ENCODE measurements around the gene HHATL.

The HHATL gene

GRCh38 chr3:42711491-42712343 is 9.1 kb upstream of the HHATL start:
- TF ChIP-seq ELF4 (IDR thresholded peaks at IDR 0.05) (no peak), PKNOX1 (IDR thresholded peaks at IDR 0.05) (no peak), TARDBP (IDR thresholded peaks at IDR 0.05) (no peak)
- ChIA-PET POLR2A (no interaction called here), CTCF (interaction anchor here (0.8 kb wide), 1 partner anchor 14 kb away, joined by 3 read pairs; no protein-coding TSS in a partner anchor)
- DNase-seq (ENCODE audit: extremely low spot score): peak; percentile 40

GRCh38 chr3:42710323-42711021 is 7.9 kb upstream of the HHATL start:
- POLR2A ChIA-PET: no interaction called here

GRCh38 chr3:42709621-42710020 is 7.0 kb upstream of the HHATL start:
- no peak for TF ChIP-seq NFRKB (IDR thresholded peaks at IDR 0.05)
- TF ChIP-seq LEF1 (IDR thresholded peaks at IDR 0.05; ENCODE audit: borderline replicate concordance): no peak
- no peak for TF ChIP-seq FOXK2 (IDR thresholded peaks at IDR 0.05)
- no peak for DNase-seq (ENCODE audit: extremely low spot score)
- CTCF ChIA-PET: no interaction called here
- POLR2A ChIA-PET: no interaction called here

More at GRCh38 chr3:42710323-42711021, 7.9 kb upstream of the HHATL start:
- no peak for DNase-seq (ENCODE audit: extremely low spot score)
- TF ChIP-seq LEF1 (IDR thresholded peaks at IDR 0.05; ENCODE audit: borderline replicate concordance): no peak
- no peak for TF ChIP-seq ZNF384 (IDR thresholded peaks at IDR 0.05)
- CTCF ChIA-PET: no interaction called here

DNA sequence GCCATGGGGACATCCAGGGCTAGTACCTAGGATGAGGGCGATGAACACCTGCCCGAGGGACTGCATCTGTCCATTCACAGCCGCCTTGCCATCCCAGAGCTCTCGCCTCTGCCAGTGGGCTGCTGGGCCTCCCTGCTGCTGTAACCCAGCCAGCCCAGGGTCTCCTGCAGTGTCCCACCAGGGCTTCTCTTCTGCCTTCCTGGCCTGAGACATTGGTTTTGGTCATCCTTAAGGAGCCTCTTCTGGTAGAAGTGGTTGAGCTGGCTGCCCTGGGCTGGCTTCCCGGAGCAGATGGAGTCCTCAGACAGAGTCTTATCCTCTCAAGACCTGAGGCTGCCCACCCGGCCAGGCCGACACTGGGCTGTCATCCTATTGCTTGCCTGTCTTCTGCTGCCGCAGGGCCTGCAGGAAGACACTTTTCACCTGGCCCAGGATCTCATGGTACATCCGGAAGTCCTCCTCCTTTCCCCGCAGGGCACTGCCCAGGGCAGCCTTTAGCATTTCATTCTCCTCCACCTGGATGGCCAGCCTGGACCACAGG is 6.1 kb upstream of the HHATL start:
- no peak for DNase-seq (ENCODE audit: extremely low spot score)
- ChIA-PET POLR2A (no interaction called here), CTCF (no interaction called here)

GRCh38 chr3:42707620-42708355 is 5.2 kb upstream of the HHATL start:
- POLR2A ChIA-PET: no interaction called here
- TF ChIP-seq CTBP1 (IDR thresholded peaks at IDR 0.05; ENCODE audit: borderline replicate concordance) (no peak), BHLHE40 (IDR thresholded peaks at IDR 0.05; ENCODE audit: borderline replicate concordance) (no peak), ARNT (IDR thresholded peaks at IDR 0.05) (no peak), FOXK2 (IDR thresholded peaks at IDR 0.05) (no peak), SP1 (IDR thresholded peaks at IDR 0.05) (no peak), LEF1 (IDR thresholded peaks at IDR 0.05; ENCODE audit: borderline replicate concordance) (no peak), ZNF384 (IDR thresholded peaks at IDR 0.05) (no peak), TARDBP (IDR thresholded peaks at IDR 0.05) (no peak)
- CTCF ChIA-PET: interaction anchor here (0.5 kb wide), 1 partner anchor 1338 kb away, joined by 4 read pairs; no protein-coding TSS in a partner anchor
- DNase-seq (ENCODE audit: extremely low spot score): no peak

More for the DNA sequence above, 6.1 kb upstream of the HHATL start:
- TF ChIP-seq CTBP1 (IDR thresholded peaks at IDR 0.05; ENCODE audit: borderline replicate concordance) (no peak), SUZ12 (IDR thresholded peaks at IDR 0.05) (no peak), TARDBP (IDR thresholded peaks at IDR 0.05) (no peak), ARNT (IDR thresholded peaks at IDR 0.05) (no peak), LEF1 (IDR thresholded peaks at IDR 0.05; ENCODE audit: borderline replicate concordance) (no peak), SP1 (IDR thresholded peaks at IDR 0.05) (no peak), HDGF (IDR thresholded peaks at IDR 0.05; ENCODE audit: borderline replicate concordance) (no peak), ELF4 (IDR thresholded peaks at IDR 0.05) (no peak), FOXA1 (IDR thresholded peaks at IDR 0.05) (no peak), FOXM1 (IDR thresholded peaks at IDR 0.05; ENCODE audit: borderline replicate concordance) (no peak), NFRKB (IDR thresholded peaks at IDR 0.05) (no peak)

- TF ChIP-seq SUZ12 (IDR thresholded peaks at IDR 0.05) (no peak), ARNT (IDR thresholded peaks at IDR 0.05) (no peak), ZNF384 (IDR thresholded peaks at IDR 0.05) (no peak), TARDBP (IDR thresholded peaks at IDR 0.05) (no peak), CTBP1 (IDR thresholded peaks at IDR 0.05; ENCODE audit: borderline replicate concordance) (no peak), HDGF (IDR thresholded peaks at IDR 0.05; ENCODE audit: borderline replicate concordance) (no peak), FOXK2 (IDR thresholded peaks at IDR 0.05) (no peak), ELF4 (IDR thresholded peaks at IDR 0.05) (no peak), L3MBTL2 (conservative IDR thresholded peaks at IDR 0.05) (no peak), NFRKB (IDR thresholded peaks at IDR 0.05) (no peak), FOXA1 (IDR thresholded peaks at IDR 0.05) (no peak), BHLHE40 (IDR thresholded peaks at IDR 0.05; ENCODE audit: borderline replicate concordance) (no peak), FOXM1 (IDR thresholded peaks at IDR 0.05; ENCODE audit: borderline replicate concordance) (no peak), PKNOX1 (IDR thresholded peaks at IDR 0.05) (no peak), SP1 (IDR thresholded peaks at IDR 0.05) (no peak), LEF1 (IDR thresholded peaks at IDR 0.05; ENCODE audit: borderline replicate concordance) (no peak)
- DNase-seq (ENCODE audit: extremely low spot score): no peak
- POLR2A ChIA-PET: no interaction called here
- CTCF ChIA-PET: interaction anchor here (0.9 kb wide), 1 partner anchor 38 kb away, joined by 3 read pairs; no protein-coding TSS in a partner anchor
Measured at GRCh38 chr3:42706721-42707619, 4.4 kb upstream of the HHATL start.
